HG03064 (cell line): Measurements from ENCODE around the gene MSX2.

Experiments used
- ATAC-seq: cut with Tn5 transposase; IDR thresholded peaks from one replicate; pipeline ENCODE4 v1.9.1; 2021; ENCODE audit warnings: low read depth; ENCODE audit not compliant: unreplicated experiment

MSX2 gene

GRCh38 chr5:174765540-174765939 lies 41.2 kb downstream of the MSX2 start:
- no peak for ATAC-seq

GRCh38 chr5:174767670-174768069 lies 43.3 kb downstream of the MSX2 start:
- no peak for ATAC-seq

GRCh38 chr5:174769005-174769404 lies 44.6 kb downstream of the MSX2 start:
- no peak for ATAC-seq

GRCh38 chr5:174773371-174773770 lies 49.0 kb downstream of the MSX2 start:
- ATAC-seq = no peak

GRCh38 chr5:174775081-174775480 lies 50.7 kb downstream of the MSX2 start:
- ATAC-seq = no peak

- ATAC-seq = no peak
Observed at GRCh38 chr5:174777111-174777510, 52.7 kb downstream of the MSX2 start.

- ATAC-seq = no peak
Observed at GRCh38 chr5:174777583-174777982, 53.2 kb downstream of the MSX2 start.
